ENCODE measurements around the gene TEAD1.

TEAD1 gene

DNA sequence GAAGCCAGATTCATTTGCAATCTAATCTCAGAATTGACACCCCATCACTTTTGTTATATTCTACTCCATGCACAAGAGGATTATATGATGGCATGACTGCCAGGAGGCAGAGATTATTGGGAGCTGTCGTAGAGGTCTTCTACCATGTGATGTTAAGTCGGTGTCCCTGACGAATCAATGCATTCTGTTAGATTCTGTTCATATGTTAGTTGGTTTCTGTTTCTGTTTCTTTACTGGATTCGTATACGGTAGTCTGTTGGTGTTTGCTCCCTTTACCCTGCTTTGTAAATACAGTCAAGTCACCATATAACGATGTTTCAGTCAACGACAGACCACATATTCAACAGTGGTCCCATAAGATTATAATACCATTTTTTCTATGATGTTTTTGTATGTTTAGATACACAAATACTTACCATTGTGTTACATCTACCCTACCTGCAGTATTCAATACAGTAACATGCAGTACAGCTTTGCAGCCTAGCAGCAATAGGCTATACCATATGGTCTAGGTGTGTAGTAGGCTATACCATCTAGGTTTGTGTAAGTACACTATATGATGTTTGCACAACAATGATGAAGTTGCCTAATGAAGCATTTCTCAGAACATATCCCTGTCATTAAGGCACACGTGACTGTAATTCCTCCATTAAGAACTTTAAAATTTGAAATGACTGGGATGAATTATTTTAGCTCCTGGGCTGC, 312.1 kb downstream of the TEAD1 start:
- DNase-seq (ENCODE audit: low read depth) = no peak

DNA sequence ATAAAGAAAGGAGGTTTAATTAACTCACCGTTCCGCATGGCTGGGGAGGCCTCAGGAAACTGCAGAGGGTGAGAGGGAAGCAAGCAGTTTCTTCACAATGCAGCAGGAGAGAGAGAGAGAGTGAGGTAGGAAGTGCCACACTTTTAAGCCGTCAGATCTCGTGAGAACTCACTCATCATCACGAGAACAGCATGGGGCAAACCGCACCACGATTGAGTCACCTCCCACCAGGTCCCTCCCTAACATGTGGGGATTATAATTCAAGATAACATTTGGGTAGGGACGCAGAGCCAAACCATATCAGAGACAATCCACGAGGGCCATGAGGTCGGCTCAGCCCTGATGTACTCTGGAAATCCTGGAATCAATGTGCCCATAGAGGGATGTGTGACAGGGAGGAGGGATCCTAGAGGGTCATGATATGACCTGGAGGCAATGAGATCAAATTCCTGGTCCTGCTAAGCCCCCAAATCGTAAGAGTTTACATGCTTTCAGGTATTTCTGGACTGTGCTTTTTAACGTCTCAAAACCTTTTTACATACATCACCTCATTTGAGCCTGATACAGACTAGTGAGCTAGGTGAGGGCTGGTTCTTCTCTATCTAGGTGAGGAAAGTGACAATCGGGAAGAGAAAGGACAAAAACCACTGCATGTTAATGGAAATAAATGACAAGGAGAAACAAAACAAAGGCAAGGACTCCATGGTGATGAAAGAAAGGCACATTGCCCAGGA, 315.4 kb downstream of the TEAD1 start:
- DNase-seq (ENCODE audit: low read depth) = no peak

GRCh38 chr11:12990162-12990480, 315.9 kb downstream of the TEAD1 start:
- no peak for DNase-seq (ENCODE audit: low read depth)

DNA sequence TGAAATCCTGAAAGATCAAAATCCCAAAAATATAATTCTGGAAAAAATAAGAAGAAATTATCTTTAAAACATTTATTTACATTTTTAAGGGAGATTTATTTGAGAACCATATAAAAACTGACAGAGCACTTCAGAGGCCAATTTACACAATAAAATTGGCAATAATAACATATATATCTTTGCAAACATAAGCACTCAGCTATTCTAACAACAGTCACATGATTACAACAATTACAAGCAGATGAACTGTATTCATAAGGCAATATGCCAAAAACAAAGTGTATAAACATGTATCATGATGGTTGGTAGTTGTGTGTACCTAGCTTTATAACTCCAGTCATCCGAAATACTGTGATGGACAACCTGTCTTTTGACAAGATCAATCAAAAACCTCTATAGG, 317.2 kb downstream of the TEAD1 start:
- DNase-seq (ENCODE audit: low read depth) = no peak

- no peak for DNase-seq (ENCODE audit: low read depth)
Measured at GRCh38 chr11:12993626-12994025, 319.4 kb downstream of the TEAD1 start.
